ENCODE data around the gene OR4E1.

DNA sequence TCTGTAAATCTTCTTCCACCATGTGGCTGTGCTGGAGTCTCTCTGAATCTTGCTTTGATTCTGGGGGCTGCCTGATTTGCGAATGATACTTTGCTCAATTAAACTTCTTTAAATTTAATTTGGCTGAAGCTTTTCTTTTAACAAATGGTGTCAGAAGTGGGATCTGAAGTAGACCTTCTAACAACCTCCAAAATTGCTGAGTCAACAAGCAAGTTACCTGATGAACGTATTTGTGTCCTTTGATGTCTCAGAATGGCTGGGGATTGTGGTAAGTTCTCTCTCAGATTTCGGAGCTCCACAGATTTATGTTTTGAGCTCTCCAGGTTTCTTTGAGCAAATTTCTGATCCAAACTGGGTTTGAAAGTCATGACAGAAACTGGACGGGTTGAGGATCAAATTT lies 1.9 kb upstream of the OR4E1 start:
- TF ChIP-seq, protein P1, sequence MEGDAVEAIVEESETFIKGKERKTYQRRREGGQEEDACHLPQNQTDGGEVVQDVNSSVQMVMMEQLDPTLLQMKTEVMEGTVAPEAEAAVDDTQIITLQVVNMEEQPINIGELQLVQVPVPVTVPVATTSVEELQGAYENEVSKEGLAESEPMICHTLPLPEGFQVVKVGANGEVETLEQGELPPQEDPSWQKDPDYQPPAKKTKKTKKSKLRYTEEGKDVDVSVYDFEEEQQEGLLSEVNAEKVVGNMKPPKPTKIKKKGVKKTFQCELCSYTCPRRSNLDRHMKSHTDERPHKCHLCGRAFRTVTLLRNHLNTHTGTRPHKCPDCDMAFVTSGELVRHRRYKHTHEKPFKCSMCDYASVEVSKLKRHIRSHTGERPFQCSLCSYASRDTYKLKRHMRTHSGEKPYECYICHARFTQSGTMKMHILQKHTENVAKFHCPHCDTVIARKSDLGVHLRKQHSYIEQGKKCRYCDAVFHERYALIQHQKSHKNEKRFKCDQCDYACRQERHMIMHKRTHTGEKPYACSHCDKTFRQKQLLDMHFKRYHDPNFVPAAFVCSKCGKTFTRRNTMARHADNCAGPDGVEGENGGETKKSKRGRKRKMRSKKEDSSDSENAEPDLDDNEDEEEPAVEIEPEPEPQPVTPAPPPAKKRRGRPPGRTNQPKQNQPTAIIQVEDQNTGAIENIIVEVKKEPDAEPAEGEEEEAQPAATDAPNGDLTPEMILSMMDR (IDR thresholded peaks at IDR 0.05; ENCODE audit: borderline replicate concordance, extremely low read depth, low read length, poor library complexity, severe bottlenecking) = no peak
- no peak for TF ChIP-seq EZH2 (IDR thresholded peaks at IDR 0.05; ENCODE audit: borderline replicate concordance, low read depth, low read length, severe bottlenecking)
